Keratinocyte (primary cell): ENCODE data around the gene WFS1. TPM values are rescaled to one million over a fixed set of nuclear protein-coding genes. Genes with fewer than 3 reads are reported as not detected.

Source experiments
- DNase-seq: peaks from one replicate; pipeline ENCODE4 v3.0.0-alpha.2; 2011; ENCODE audit warnings: low read depth, missing footprints, low spot score
- FAIRE-seq: peaks from 2 replicates; lab custom pipeline; 2011; peaks lifted over from hg19 to GRCh38; lab: Jason Lieb, UNC
- H2AFZ ChIP-seq: 2 replicates; pipeline ENCODE4 v1.6.0; 2012; ENCODE audit warnings: low read length, control low read depth, inconsistent platforms; ENCODE audit not compliant: control insufficient read depth
- H3K27ac ChIP-seq: 2 replicates; pipeline ENCODE4 v1.5.1; 2011; ENCODE audit warnings: low read length; ENCODE audit not compliant: control insufficient read depth, insufficient read depth
- H3K27me3 ChIP-seq: 3 replicates; pipeline ENCODE4 v1.6.0; 2011; ENCODE audit warnings: low read length; ENCODE audit not compliant: control insufficient read depth, insufficient read depth; ENCODE audit errors: extremely low read depth
- H3K36me3 ChIP-seq, 2 experiments: 2 replicates in 1 of 2; 3 replicates in 1 of 2; pipeline ENCODE4 v1.5.1; 2011; ENCODE audit warnings: low read length in 2 of 2, mild to moderate bottlenecking in 1 of 2; ENCODE audit not compliant: control insufficient read depth in 2 of 2, insufficient read depth in 2 of 2; ENCODE audit errors: extremely low read depth in 1 of 2
- H3K4me1 ChIP-seq: 3 replicates; pipeline ENCODE4 v1.5.1; 2011; ENCODE audit warnings: low read length; ENCODE audit not compliant: control insufficient read depth, insufficient read depth; ENCODE audit errors: extremely low read depth
- H3K4me2 ChIP-seq: 3 replicates; pipeline ENCODE4 v1.6.0; 2011; ENCODE audit warnings: low read depth, low read length; ENCODE audit not compliant: control insufficient read depth, insufficient read depth; ENCODE audit errors: extremely low read depth
- H3K4me3 ChIP-seq, 3 experiments: fragments of 200-600 bp in 1 of 3; sonication (generic) in 1 of 3; 2 replicates in 2 of 3; 3 replicates in 1 of 3; pipeline ENCODE4 v1.5.1; 2011 to 2016; ENCODE audit warnings: low read length in 3 of 3, mild to moderate bottlenecking in 3 of 3, control low read depth in 2 of 3, inconsistent platforms in 1 of 3, low read depth in 1 of 3, mixed read lengths in 1 of 3, mixed run types in 1 of 3, moderate library complexity in 1 of 3; ENCODE audit not compliant: control insufficient read depth in 2 of 3, insufficient read depth in 2 of 3; ENCODE audit errors: extremely low read depth in 1 of 3
- H3K79me2 ChIP-seq: 2 replicates; pipeline ENCODE4 v1.6.0; 2012; ENCODE audit warnings: low read length; ENCODE audit not compliant: control insufficient read depth, insufficient read depth
- H3K9ac ChIP-seq: 3 replicates; pipeline ENCODE4 v1.6.0; 2011; ENCODE audit warnings: low read length; ENCODE audit not compliant: control insufficient read depth, insufficient read depth; ENCODE audit errors: extremely low read depth
- H3K9me1 ChIP-seq: 3 replicates; pipeline ENCODE4 v1.6.0; 2011; ENCODE audit warnings: low read length; ENCODE audit not compliant: control insufficient read depth, insufficient read depth; ENCODE audit errors: extremely low read depth
- H3K9me3 ChIP-seq: 2 replicates; pipeline ENCODE4 v1.5.1; 2012; ENCODE audit warnings: low read depth, low read length; ENCODE audit not compliant: control insufficient read depth
- H4K20me1 ChIP-seq: 3 replicates; pipeline ENCODE4 v1.6.0; 2011; ENCODE audit warnings: low read length; ENCODE audit not compliant: control insufficient read depth, insufficient read depth; ENCODE audit errors: extremely low read depth
- CTCF ChIP-seq, 3 experiments: IDR thresholded peaks in 1 of 3; conservative IDR thresholded peaks in 1 of 3; optimal IDR thresholded peaks in 1 of 3; 2 replicates in 2 of 3; 3 replicates in 1 of 3; pipeline versions ENCODE3 to v1.5.1; 2011; ENCODE audit warnings: low read length in 3 of 3, mild to moderate bottlenecking in 3 of 3, moderate library complexity in 2 of 3, control low read depth in 1 of 3, inconsistent platforms in 1 of 3; ENCODE audit not compliant: insufficient read depth in 2 of 3; ENCODE audit errors: extremely low read depth in 1 of 3
- EZH2 ChIP-seq: IDR thresholded peaks from one replicate; pipeline ENCODE4 v1.6.1; 2012; ENCODE audit warnings: inconsistent platforms, mild to moderate bottlenecking, low read length, moderate library complexity
- dilution Hi-C: fragments of 300-500 bp; cut with MboI; formaldehyde crosslinking; loops from one replicate; pipeline ENCODE4 v1.7.0; 2020; ENCODE audit warnings: low sequenced_read_pairs; ENCODE audit not compliant: extremely low pct_ligation_motif_present
- polyA plus RNA-seq, 5 experiments: library from polyadenylated mRNA; depleted of rRNA in 3 of 5; stranded (reverse) in 3 of 5; stranded (forward) in 1 of 5; unstranded in 1 of 5; fragments of >200 nt; gene quantifications; 1 replicate in 1 of 5; 2 replicates in 3 of 5; 3 replicates in 1 of 5; pipeline versions ENCODE4 v1.2.1 to v1.2.3, GENCODE V29; 2011 to 2012; ENCODE audit warnings: missing spikeins in 2 of 5, low read depth in 1 of 5, low replicate concordance in 1 of 5

Gene WFS1
- polyA plus RNA-seq, 1 donor (not counting 4 experiments of a cell fraction or from before 2014, with no cell fraction given), result 7.0 TPM

GRCh38 chr4:6335040-6335590 is 65.5 kb downstream of the WFS1 start:
- TF ChIP-seq CTCF (optimal IDR thresholded peaks at IDR 0.05 in 1 of 3, IDR thresholded peaks at IDR 0.05 in 1 of 3, conservative IDR thresholded peaks at IDR 0.05 in 1 of 3; ENCODE audit: extremely low read depth in 1 of 3, insufficient read depth in 2 of 3, low read length in 3 of 3) (no peak), EZH2 (no peak)
- no peaks in the 10 kb centered on the region for H3K27me3 ChIP-seq
- FAIRE-seq (no peak), DNase-seq (no peak)
- no peak overlapping the region for H3K4me3 ChIP-seq
- no peaks in the 10 kb centered on the region for H3K9me1 ChIP-seq
- peaks cover 0 to 4% of the 10 kb centered on the region in 2 experiments for H3K36me3 ChIP-seq
- H3K79me2 ChIP-seq, result no peaks in the 10 kb centered on the region
- H3K9ac ChIP-seq, result no peak overlapping the region
- dilution Hi-C loops, result no loop called here
- no peak overlapping the region for H2AFZ ChIP-seq
- H3K27ac ChIP-seq, result no peak overlapping the region
- no peaks in the 10 kb centered on the region for H3K4me1 ChIP-seq
- H3K4me2 ChIP-seq, result no peak overlapping the region
- no peaks in the 10 kb centered on the region for H3K9me3 ChIP-seq
- no peaks in the 10 kb centered on the region for H4K20me1 ChIP-seq

- no peaks in the 10 kb centered on the region for H3K27me3 ChIP-seq
- H3K4me2 ChIP-seq, result no peak overlapping the region
- H3K9me3 ChIP-seq, result no peaks in the 10 kb centered on the region
- no peaks in the 10 kb centered on the region for H3K9me1 ChIP-seq
- no peak overlapping the region for H3K9ac ChIP-seq
- no peak overlapping the region for H3K4me3 ChIP-seq
- no peak overlapping the region for H2AFZ ChIP-seq
- TF ChIP-seq EZH2 (no peak), CTCF (optimal IDR thresholded peaks at IDR 0.05 in 1 of 3, IDR thresholded peaks at IDR 0.05 in 1 of 3, conservative IDR thresholded peaks at IDR 0.05 in 1 of 3; ENCODE audit: extremely low read depth in 1 of 3, insufficient read depth in 2 of 3, low read length in 3 of 3) (no peak)
- no peak overlapping the region for H3K27ac ChIP-seq
- dilution Hi-C loops, result no loop called here
- no peak for DNase-seq
- H3K79me2 ChIP-seq, result no peaks in the 10 kb centered on the region
- peaks cover 0 to 5% of the 10 kb centered on the region in 2 experiments for H3K36me3 ChIP-seq
- no peak for FAIRE-seq
- no peaks in the 10 kb centered on the region for H4K20me1 ChIP-seq
- no peaks in the 10 kb centered on the region for H3K4me1 ChIP-seq
These were observed 66.5 kb downstream of the WFS1 start for GRCh38 chr4:6336166-6336565.
